D721Med (cell line): ENCODE data around the gene CARHSP1.

Experiments used
- DNase-seq: peaks from one replicate; pipeline ENCODE4 v3.0.0; 2011; ENCODE audit warnings: low spot score; ENCODE audit not compliant: insufficient read length
- FAIRE-seq: peaks from 2 replicates; lab custom pipeline; 2011; peaks lifted over from hg19 to GRCh38; lab: Jason Lieb, UNC
- CTCF ChIP-seq: IDR thresholded peaks from 2 replicates; pipeline ENCODE4 v1.5.1; 2012; ENCODE audit warnings: mild to moderate bottlenecking, control low read depth; ENCODE audit not compliant: insufficient read depth; ENCODE audit errors: missing control alignments

The CARHSP1 gene

DNA sequence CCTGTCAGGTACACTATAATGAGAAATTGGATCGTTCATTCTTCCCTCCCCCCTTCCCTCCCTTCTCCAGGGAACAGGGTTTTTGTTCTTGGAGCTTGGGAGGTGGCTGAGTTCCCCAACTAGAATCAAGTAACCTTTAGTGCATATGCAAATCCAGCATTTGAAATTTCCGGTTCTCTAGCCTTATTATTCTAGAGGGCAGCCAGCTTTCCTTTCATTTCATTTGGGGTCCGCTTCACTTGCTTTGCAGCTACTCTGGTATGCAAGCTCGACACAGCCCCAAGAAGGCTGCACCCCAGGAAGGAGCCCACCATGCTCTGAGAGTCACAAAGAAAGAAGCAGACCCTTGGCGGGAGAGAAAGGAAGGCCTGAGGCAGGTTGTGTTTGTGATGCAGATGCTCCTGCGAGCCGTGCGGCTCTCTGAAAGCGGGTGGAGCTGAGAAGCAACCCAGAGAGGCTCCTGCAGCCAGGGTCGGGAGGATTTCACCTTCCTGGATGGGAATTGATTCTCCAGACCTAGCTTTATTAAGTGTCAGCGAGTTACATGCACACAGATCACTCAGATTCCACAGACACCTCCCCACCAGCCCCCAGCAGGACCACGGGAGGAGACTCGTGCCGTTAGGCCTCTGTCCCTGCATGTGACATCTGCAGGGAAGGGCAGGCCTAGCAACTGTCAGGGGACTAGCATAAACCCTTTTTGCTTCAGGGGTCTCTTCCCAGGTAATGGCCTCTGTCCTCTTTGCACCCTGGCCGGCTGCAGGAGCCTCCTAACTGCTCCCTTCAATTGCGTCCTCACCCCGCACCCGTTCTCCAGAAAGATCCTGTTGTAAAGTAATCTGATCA is 36.7 kb downstream of the CARHSP1 start:
- no peak for FAIRE-seq
- no peak for DNase-seq

GRCh38 chr16:8831450-8831849 is 37.4 kb downstream of the CARHSP1 start:
- no peak for DNase-seq
- TF ChIP-seq CTCF = no peak
- FAIRE-seq = no peak

More for the DNA sequence above, 36.7 kb downstream of the CARHSP1 start:
- no peak for TF ChIP-seq CTCF

DNA sequence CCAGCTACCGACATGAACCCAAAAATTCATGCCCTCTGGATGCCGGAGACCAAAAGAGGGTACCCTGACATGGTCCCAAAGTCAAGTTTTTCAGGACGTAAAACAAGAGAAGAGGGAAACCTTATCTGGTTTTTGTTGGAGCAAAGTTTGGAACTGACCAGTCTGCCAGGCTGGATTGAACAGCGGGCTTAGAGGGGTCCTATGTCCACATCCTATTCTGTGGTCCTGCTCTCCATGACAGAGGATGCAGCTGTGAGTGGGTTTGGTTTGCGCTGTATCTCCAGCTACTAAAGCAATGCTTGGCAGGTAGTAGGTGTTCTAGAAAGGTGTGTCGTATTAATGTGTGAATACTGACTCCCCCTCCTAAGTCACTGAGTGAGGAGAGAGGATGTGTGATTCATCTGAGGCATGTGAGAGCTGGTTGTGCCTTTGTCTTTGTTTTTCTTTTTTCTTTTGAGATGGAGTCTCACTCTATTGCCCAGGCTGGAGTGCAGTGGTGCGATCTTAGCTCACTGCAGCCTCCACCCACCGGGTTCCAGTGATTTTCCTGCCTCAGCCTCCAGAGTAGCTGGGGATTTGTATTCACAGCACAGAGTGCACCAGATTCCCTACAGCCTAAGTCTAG is 40.2 kb downstream of the CARHSP1 start:
- DNase-seq = no peak
- no peak for FAIRE-seq
- no peak for TF ChIP-seq CTCF

- FAIRE-seq = no peak
These were observed 42.4 kb downstream of the CARHSP1 start for GRCh38 chr16:8826278-8826879.

GRCh38 chr16:8822403-8822802 is 46.4 kb downstream of the CARHSP1 start:
- TF ChIP-seq CTCF = no peak
- FAIRE-seq = no peak
- DNase-seq = no peak

More at GRCh38 chr16:8826278-8826879, 42.4 kb downstream of the CARHSP1 start:
- no peak for DNase-seq
- TF ChIP-seq CTCF = no peak

GRCh38 chr16:8819411-8820034 is 49.3 kb downstream of the CARHSP1 start:
- no peak for DNase-seq

More at GRCh38 chr16:8819411-8820034, 49.3 kb downstream of the CARHSP1 start:
- no peak for TF ChIP-seq CTCF
- no peak for FAIRE-seq
